GM18861 (cell line): Measurements from ENCODE around the gene ADAM10.

Experiments used
- ATAC-seq: cut with Tn5 transposase; IDR thresholded peaks from one replicate; pipeline ENCODE4 v1.9.1; 2021; ENCODE audit not compliant: unreplicated experiment

Gene ADAM10

GRCh38 chr15:58726867-58727266 lies 22.6 kb downstream of the ADAM10 start:
- no peak for ATAC-seq

GRCh38 chr15:58724466-58724865 lies 25.0 kb downstream of the ADAM10 start:
- ATAC-seq, result peak; percentile 83

- ATAC-seq, result no peak
Observed at GRCh38 chr15:58717357-58717756, 32.1 kb downstream of the ADAM10 start.

- no peak for ATAC-seq
Observed at GRCh38 chr15:58716027-58716426, 33.5 kb downstream of the ADAM10 start.

GRCh38 chr15:58715266-58715917 lies 34.1 kb downstream of the ADAM10 start:
- ATAC-seq, result no peak

GRCh38 chr15:58710701-58711100 lies 38.8 kb downstream of the ADAM10 start:
- ATAC-seq, result no peak

GRCh38 chr15:58707397-58707796 lies 42.1 kb downstream of the ADAM10 start:
- ATAC-seq, result no peak

- ATAC-seq, result no peak
Observed at GRCh38 chr15:58705105-58705504, 44.4 kb downstream of the ADAM10 start.

GRCh38 chr15:58704155-58704865 lies 45.2 kb downstream of the ADAM10 start:
- ATAC-seq, result no peak

GRCh38 chr15:58703610-58704009 lies 45.9 kb downstream of the ADAM10 start:
- ATAC-seq, result no peak

- no peak for ATAC-seq
Observed at GRCh38 chr15:58702233-58702632, 47.3 kb downstream of the ADAM10 start.

- no peak for ATAC-seq
Observed at GRCh38 chr15:58701376-58701775, 48.1 kb downstream of the ADAM10 start.

GRCh38 chr15:58699769-58700168 lies 49.7 kb downstream of the ADAM10 start:
- no peak for ATAC-seq

- no peak for ATAC-seq
Observed at GRCh38 chr15:58698887-58699641, 50.4 kb downstream of the ADAM10 start.

- no peak for ATAC-seq
Observed at GRCh38 chr15:58697220-58697619, 52.3 kb downstream of the ADAM10 start.

- no peak for ATAC-seq
Observed at GRCh38 chr15:58696738-58697137, 52.8 kb downstream of the ADAM10 start.

- ATAC-seq, result no peak
Observed at GRCh38 chr15:58694641-58695398, 54.7 kb downstream of the ADAM10 start.

- peak; percentile 57 for ATAC-seq
Observed at GRCh38 chr15:58690703-58691102, 58.8 kb downstream of the ADAM10 start.

- no peak for ATAC-seq
Observed at GRCh38 chr15:58689646-58690045, 59.9 kb downstream of the ADAM10 start.

GRCh38 chr15:58686286-58686685 lies 63.2 kb downstream of the ADAM10 start:
- ATAC-seq, result no peak

GRCh38 chr15:58684751-58685150 lies 64.8 kb downstream of the ADAM10 start:
- ATAC-seq, result no peak
